DND-41 (cell line): ENCODE results near the gene WNT5A.

Source experiments
- EZH2 ChIP-seq: IDR thresholded peaks from 3 replicates; pipeline ENCODE4 v1.6.1; 2012; ENCODE audit warnings: borderline replicate concordance, low read depth, mild to moderate bottlenecking, moderate library complexity, low read length, inconsistent platforms; ENCODE audit not compliant: severe bottlenecking
- TF ChIP-seq, protein P1 (sequence below): IDR thresholded peaks from 2 replicates; pipeline ENCODE4 v1.5.1; 2012; ENCODE audit warnings: borderline replicate concordance, low read length, moderate library complexity, mild to moderate bottlenecking; ENCODE audit not compliant: poor library complexity, severe bottlenecking; ENCODE audit errors: extremely low read depth

- TF ChIP-seq, protein P1, sequence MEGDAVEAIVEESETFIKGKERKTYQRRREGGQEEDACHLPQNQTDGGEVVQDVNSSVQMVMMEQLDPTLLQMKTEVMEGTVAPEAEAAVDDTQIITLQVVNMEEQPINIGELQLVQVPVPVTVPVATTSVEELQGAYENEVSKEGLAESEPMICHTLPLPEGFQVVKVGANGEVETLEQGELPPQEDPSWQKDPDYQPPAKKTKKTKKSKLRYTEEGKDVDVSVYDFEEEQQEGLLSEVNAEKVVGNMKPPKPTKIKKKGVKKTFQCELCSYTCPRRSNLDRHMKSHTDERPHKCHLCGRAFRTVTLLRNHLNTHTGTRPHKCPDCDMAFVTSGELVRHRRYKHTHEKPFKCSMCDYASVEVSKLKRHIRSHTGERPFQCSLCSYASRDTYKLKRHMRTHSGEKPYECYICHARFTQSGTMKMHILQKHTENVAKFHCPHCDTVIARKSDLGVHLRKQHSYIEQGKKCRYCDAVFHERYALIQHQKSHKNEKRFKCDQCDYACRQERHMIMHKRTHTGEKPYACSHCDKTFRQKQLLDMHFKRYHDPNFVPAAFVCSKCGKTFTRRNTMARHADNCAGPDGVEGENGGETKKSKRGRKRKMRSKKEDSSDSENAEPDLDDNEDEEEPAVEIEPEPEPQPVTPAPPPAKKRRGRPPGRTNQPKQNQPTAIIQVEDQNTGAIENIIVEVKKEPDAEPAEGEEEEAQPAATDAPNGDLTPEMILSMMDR: no peak
- no peak for TF ChIP-seq EZH2
Measured at GRCh38 chr3:55489798-55490132, 2.7 kb upstream of the WNT5A start.
